Upper lobe of left lung (tissue), 6 donors: ENCODE measurements around the gene ARHGAP42. TPM values are rescaled to one million over a fixed set of nuclear protein-coding genes. Genes with fewer than 3 reads are reported as not detected.

Experiments used
- ATAC-seq, 2 donors: fragments of 200-7000 bp; cut with Tn5 transposase; one replicate each; pipeline ENCODE4 v1.9.1; 2022; ENCODE audit warnings: mild to moderate bottlenecking in 2 of 2, moderate library complexity in 2 of 2; ENCODE audit not compliant: low FRiP score in 2 of 2
- DNase-seq, 2 donors: peaks; one replicate each; pipeline ENCODE4 v3.0.0-alpha.2; 2019 to 2020
- H3K27ac ChIP-seq, 4 donors: fragments of 200-600 bp; sonication (generic); one replicate each; pipeline ENCODE4 v1.5.1; 2016 to 2019
- H3K27me3 ChIP-seq, 4 donors: fragments of 200-600 bp; sonication (generic); one replicate each; pipeline ENCODE4 v1.5.1; 2017 to 2019
- H3K36me3 ChIP-seq, 4 donors: fragments of 200-600 bp; sonication (generic); one replicate each; pipeline ENCODE4 v1.5.1; 2016 to 2019
- H3K4me1 ChIP-seq, 4 donors: fragments of 200-600 bp; sonication (generic); one replicate each; pipeline ENCODE4 v1.5.1; 2018 to 2019
- H3K4me3 ChIP-seq, 4 donors: fragments of 200-600 bp; sonication (generic); one replicate each; pipeline ENCODE4 v1.5.1; 2017 to 2019; ENCODE audit warnings: mild to moderate bottlenecking in 2 of 4, moderate library complexity in 1 of 4
- H3K9me3 ChIP-seq, 4 donors: fragments of 200-600 bp; sonication (generic); one replicate each; pipeline ENCODE4 v1.5.1; 2018 to 2019
- CTCF ChIP-seq, 6 experiments: fragments of 450-650 bp in 4 of 6; fragments of 200-600 bp in 2 of 6; sonication (generic) in 2 of 6; IDR thresholded peaks; one replicate each; pipeline ENCODE4 v1.5.1; 2016 to 2019; ENCODE audit warnings: antibody characterized with exemption in 6 of 6
- EP300 ChIP-seq, 4 donors: sonication (generic); formaldehyde crosslinking; IDR thresholded peaks; one replicate each; pipeline ENCODE4 v1.5.1; 2017; ENCODE audit warnings: antibody characterized with exemption in 4 of 4, control low read depth in 2 of 4
- POLR2A ChIP-seq, 4 donors: fragments of 450-650 bp; IDR thresholded peaks; one replicate each; pipeline ENCODE4 v1.5.1; 2016 to 2017; ENCODE audit warnings: antibody characterized with exemption in 4 of 4, mild to moderate bottlenecking in 2 of 4
- POLR2AphosphoS5 ChIP-seq, 2 donors: sonication (generic); formaldehyde crosslinking; IDR thresholded peaks; one replicate each; pipeline ENCODE4 v1.5.1; 2017; ENCODE audit warnings: antibody characterized with exemption in 2 of 2
- WGBS, 2 donors: methylation state at CpG; one replicate each; pipeline ENCODE4 v1.1.5; 2017 to 2018; 5-methylcytosine and 5-hydroxymethylcytosine counted together
- total RNA-seq, 6 donors: library from RNA; depleted of rRNA in 4 of 6; stranded (reverse); fragments of >200 nt in 4 of 6; gene quantifications; one replicate each; pipeline versions ENCODE4 v1.1.0 to v1.2.1, GENCODE V29; 2016 to 2021
- donor health status: DM: no; HTN: no; CAD: no; lungs with moderate emphysema.
- donor health status: DM: no; HTN: yes; CAD: no; lungs with severe emphysema.

The ARHGAP42 gene
- total RNA-seq, 6 donors from 2014 or later, result 8.7 to 44.9 (median 23.6) TPM

- ATAC-seq (peak; percentile 49 to 90), DNase-seq (no peak)
- Histone ChIP-seq H3K9me3 (no peaks in the 10 kb centered on the region), H3K27ac (peak overlapping the region; percentile 9 to 74 (median 36)), H3K27me3 (no peaks in the 10 kb centered on the region), H3K4me1 (peaks cover 0 to 3% (median 0%) of the 10 kb centered on the region in 4 donors), H3K36me3 (no peaks in the 10 kb centered on the region), H3K4me3 (no peak overlapping the region)
- TF ChIP-seq POLR2A (IDR thresholded peaks at IDR 0.05), result no peak
- TF ChIP-seq POLR2AphosphoS5 (IDR thresholded peaks at IDR 0.05), result no peak
- peak in 1 of 4 donors; percentile 16 for TF ChIP-seq EP300 (IDR thresholded peaks at IDR 0.05)
- WGBS, 2 donors, result 77 to 80% methylated on average over 6 of the region's 6 CpGs
Observed at GRCh38 chr11:100776212-100776896, 89.3 kb downstream of the ARHGAP42 start.

GRCh38 chr11:100777103-100777502 lies 90.0 kb downstream of the ARHGAP42 start:
- peak; percentile 54 to 75 for ATAC-seq
- no peaks in the 10 kb centered on the region for H3K36me3 ChIP-seq
- DNase-seq, result no peak

GRCh38 chr11:100777736-100778135 lies 90.6 kb downstream of the ARHGAP42 start:
- peak in 1 of 2 donors; percentile 26 for ATAC-seq
- Histone ChIP-seq H3K36me3 (no peaks in the 10 kb centered on the region), H3K9me3 (no peaks in the 10 kb centered on the region), H3K4me3 (no peak overlapping the region), H3K27me3 (no peaks in the 10 kb centered on the region), H3K27ac (peak overlapping the region in 1 of 4 donors; percentile 7), H3K4me1 (peaks cover 0 to 3% (median 0%) of the 10 kb centered on the region in 4 donors)
- no peak for DNase-seq
- no peak for TF ChIP-seq CTCF (IDR thresholded peaks at IDR 0.05)
- no peak for TF ChIP-seq POLR2A (IDR thresholded peaks at IDR 0.05)
- no peak for TF ChIP-seq EP300 (IDR thresholded peaks at IDR 0.05)
- no peak for TF ChIP-seq POLR2AphosphoS5 (IDR thresholded peaks at IDR 0.05)
- WGBS, 2 donors, result 87 to 98% methylated on average over 2 of the region's 2 CpGs

More at GRCh38 chr11:100777103-100777502, 90.0 kb downstream of the ARHGAP42 start:
- Histone ChIP-seq H3K4me3 (no peak overlapping the region), H3K27ac (peak overlapping the region in 3 of 4 donors; percentile 27 to 74 (median 44)), H3K9me3 (no peaks in the 10 kb centered on the region), H3K4me1 (peaks cover 0 to 3% (median 0%) of the 10 kb centered on the region in 4 donors), H3K27me3 (no peaks in the 10 kb centered on the region)
- TF ChIP-seq POLR2A (IDR thresholded peaks at IDR 0.05), result no peak

- Histone ChIP-seq H3K27me3 (no peaks in the 10 kb centered on the region), H3K36me3 (no peaks in the 10 kb centered on the region), H3K4me3 (no peak overlapping the region), H3K27ac (peak overlapping the region in 1 of 4 donors; percentile 7), H3K9me3 (no peaks in the 10 kb centered on the region), H3K4me1 (peaks cover 0 to 3% (median 0%) of the 10 kb centered on the region in 4 donors)
- no peak for TF ChIP-seq EP300 (IDR thresholded peaks at IDR 0.05)
- no peak for TF ChIP-seq POLR2A (IDR thresholded peaks at IDR 0.05)
- no peak for TF ChIP-seq POLR2AphosphoS5 (IDR thresholded peaks at IDR 0.05)
- no peak for TF ChIP-seq CTCF (IDR thresholded peaks at IDR 0.05)
- DNase-seq (no peak), ATAC-seq (no peak)
- 21 to 25% methylated on average over 3 of the region's 3 CpGs for WGBS, 2 donors
Observed at GRCh38 chr11:100778166-100778785, 91.2 kb downstream of the ARHGAP42 start.

GRCh38 chr11:100780470-100780869 lies 93.4 kb downstream of the ARHGAP42 start:
- Histone ChIP-seq H3K9me3 (no peaks in the 10 kb centered on the region), H3K27me3 (no peaks in the 10 kb centered on the region), H3K27ac (no peak overlapping the region), H3K4me1 (peaks cover 0 to 7% (median 2%) of the 10 kb centered on the region in 4 donors), H3K4me3 (no peak overlapping the region), H3K36me3 (no peaks in the 10 kb centered on the region)
- TF ChIP-seq POLR2AphosphoS5 (IDR thresholded peaks at IDR 0.05) (no peak), POLR2A (IDR thresholded peaks at IDR 0.05) (no peak), CTCF (IDR thresholded peaks at IDR 0.05) (no peak), EP300 (IDR thresholded peaks at IDR 0.05) (no peak)
- DNase-seq, result no peak
- WGBS, 2 donors, result 85 to 95% methylated on average over 8 of the region's 8 CpGs
- ATAC-seq, result no peak
